IMR-90 (cell line): ENCODE results near the gene PRDM5. TPM values are rescaled to one million over a fixed set of nuclear protein-coding genes. Genes with fewer than 3 reads are reported as not detected.

Experiments
- ATAC-seq: fragments of 200-7000 bp; cut with Tn5 transposase; 2 replicates; pipeline ENCODE4 v1.9.1; 2020; ENCODE audit warnings: low read depth, mild to moderate bottlenecking, moderate library complexity
- BruUV-seq: library from RNA; stranded (reverse); fragments of 400-500 nt; replicated peaks from 2 replicates; lab custom pipeline; 2021; lab: Mats Ljungman, UMichigan
- CTCF ChIA-PET: fragments of 300-600 bp; formaldehyde crosslinking; extraction: SDS; loops from one replicate; lab custom pipeline; 2021; ENCODE audit warnings: antibody characterized with exemption; lab: Yijun Ruan, JAX
- POLR2A ChIA-PET: fragments of 300-600 bp; sonication (Branson Sonifier 250); formaldehyde crosslinking; loops from one replicate; lab custom pipeline; 2022; ENCODE audit warnings: antibody characterized with exemption; ENCODE audit not compliant: unreplicated experiment; lab: Charles Lee
- DNase-seq: peaks from one replicate; pipeline ENCODE4 v3.0.0; 2013
- H2AFZ ChIP-seq: replicated peaks from 2 replicates; pipeline ENCODE3; 2013; ENCODE audit warnings: low read length, mild to moderate bottlenecking; ENCODE audit not compliant: poor library complexity
- H2AK5ac ChIP-seq: 2 replicates; pipeline ENCODE4 v1.6.1; 2013; ENCODE audit warnings: low read depth, low read length, inconsistent platforms
- H2AK9ac ChIP-seq: replicated peaks from 2 replicates; pipeline ENCODE3; 2013; ENCODE audit warnings: mild to moderate bottlenecking, low read depth, low read length, moderate library complexity; ENCODE audit not compliant: poor library complexity
- H2BK120ac ChIP-seq: 2 replicates; pipeline ENCODE4 v1.6.1; 2013; ENCODE audit warnings: low read depth, low read length, inconsistent platforms
- H2BK15ac ChIP-seq: 3 replicates; pipeline ENCODE4 v1.6.1; 2013; ENCODE audit warnings: low read depth, low read length, inconsistent platforms
- H2BK20ac ChIP-seq: 2 replicates; pipeline ENCODE4 v1.6.1; 2013; ENCODE audit warnings: low read depth, mild to moderate bottlenecking, inconsistent platforms, low read length, moderate library complexity
- H2BK5ac ChIP-seq: 2 replicates; pipeline ENCODE4 v1.6.1; 2013; ENCODE audit warnings: mild to moderate bottlenecking, low read depth, low read length, inconsistent platforms; ENCODE audit not compliant: poor library complexity, severe bottlenecking
- H3K14ac ChIP-seq: replicated peaks from 2 replicates; pipeline ENCODE4 v1.6.1; 2013; ENCODE audit warnings: low read depth, low read length, inconsistent platforms
- H3K18ac ChIP-seq: 2 replicates; pipeline ENCODE4 v1.6.1; 2013; ENCODE audit warnings: low read depth, low read length, control low read depth
- H3K23ac ChIP-seq: 2 replicates; pipeline ENCODE4 v1.6.1; 2013; ENCODE audit warnings: low read depth, low read length, inconsistent platforms
- H3K27ac ChIP-seq: 2 replicates; pipeline ENCODE4 v1.5.1; 2013; ENCODE audit warnings: mild to moderate bottlenecking, control low read depth, low read length; ENCODE audit not compliant: insufficient read depth
- H3K27me3 ChIP-seq: 2 replicates; pipeline ENCODE4 v1.6.1; 2013; ENCODE audit warnings: low read length; ENCODE audit not compliant: control insufficient read depth, insufficient read depth
- H3K36me3 ChIP-seq: 2 replicates; pipeline ENCODE4 v1.6.1; 2013; ENCODE audit warnings: low read length, mixed read lengths; ENCODE audit not compliant: control insufficient read depth, insufficient read depth
- H3K4ac ChIP-seq: 2 replicates; pipeline ENCODE4 v1.6.1; 2013; ENCODE audit warnings: low read depth, low read length, inconsistent platforms
- H3K4me1 ChIP-seq: 2 replicates; pipeline ENCODE4 v1.6.1; 2013; ENCODE audit warnings: low read length, mixed read lengths; ENCODE audit not compliant: control insufficient read depth, insufficient read depth
- H3K4me2 ChIP-seq: 2 replicates; pipeline ENCODE4 v1.6.1; 2013; ENCODE audit warnings: low read depth, mild to moderate bottlenecking, control low read depth, low read length, moderate library complexity
- H3K4me3 ChIP-seq: 2 replicates; pipeline ENCODE4 v1.5.1; 2013; ENCODE audit warnings: low read depth, mild to moderate bottlenecking, control low read depth, low read length, moderate library complexity; ENCODE audit not compliant: insufficient read depth
- H3K56ac ChIP-seq: 2 replicates; pipeline ENCODE4 v1.6.1; 2013; ENCODE audit warnings: low read length, inconsistent platforms; ENCODE audit not compliant: insufficient read depth; ENCODE audit errors: extremely low read depth
- H3K79me1 ChIP-seq, 2 experiments: 2 replicates each; pipeline ENCODE4 v1.6.1; 2013; ENCODE audit warnings: low read length in 2 of 2, inconsistent platforms in 1 of 2, low read depth in 1 of 2
- H3K9ac ChIP-seq: 2 replicates; pipeline ENCODE4 v1.6.1; 2013; ENCODE audit warnings: low read depth, low read length, control low read depth
- H3K9me1 ChIP-seq: 2 replicates; pipeline ENCODE4 v1.6.1; 2013; ENCODE audit warnings: low read length, inconsistent platforms; ENCODE audit not compliant: insufficient read depth
- H3K9me3 ChIP-seq: 2 replicates; pipeline ENCODE4 v1.6.1; 2013; ENCODE audit warnings: low read length; ENCODE audit not compliant: control insufficient read depth, insufficient read depth
- H4K20me1 ChIP-seq: 2 replicates; pipeline ENCODE4 v1.6.1; 2013; ENCODE audit warnings: low read length, inconsistent platforms; ENCODE audit not compliant: insufficient read depth
- H4K5ac ChIP-seq: 2 replicates; pipeline ENCODE4 v1.6.1; 2013; ENCODE audit warnings: mild to moderate bottlenecking, low read depth, low read length, control low read depth
- H4K8ac ChIP-seq, 2 experiments: 2 replicates each; pipeline ENCODE4 v1.6.1; 2013; ENCODE audit warnings: low read depth in 2 of 2, low read length in 2 of 2, control low read depth in 1 of 2, inconsistent platforms in 1 of 2
- H4K91ac ChIP-seq: 2 replicates; pipeline ENCODE4 v1.6.1; 2013; ENCODE audit warnings: low read depth, low read length, inconsistent platforms; ENCODE audit not compliant: insufficient read depth
- CHD1 ChIP-seq: IDR thresholded peaks from 2 replicates; pipeline ENCODE4 v1.6.1; 2012; ENCODE audit warnings: low read depth, low read length, improper control_type of control experiment
- ELK1 ChIP-seq: fragments of 150-350 bp; IDR thresholded peaks from 2 replicates; pipeline ENCODE4 v1.6.1; 2016; ENCODE audit warnings: low read depth, mild to moderate bottlenecking, low read length, moderate library complexity, borderline replicate concordance
- USF2 ChIP-seq: fragments of 150-350 bp; IDR thresholded peaks from 2 replicates; pipeline ENCODE4 v1.6.1; 2017; ENCODE audit warnings: mild to moderate bottlenecking, antibody characterized with exemption, low read length, low read depth
- WGBS, 2 experiments: methylation state at CpG; one replicate each; pipeline versions ENCODE4 v1.1.5 to v1.1.7; 2013; ENCODE audit warnings: missing lambda C conversion rate in 2 of 2; ENCODE audit not compliant: insufficient read length in 1 of 2; ENCODE audit errors: extremely low coverage in 2 of 2; 5-methylcytosine and 5-hydroxymethylcytosine counted together
- dilution Hi-C: fragments of 300-500 bp; cut with HindIII; formaldehyde crosslinking; loops from one replicate; pipeline ENCODE4 v1.14.3; 2018; ENCODE audit warnings: low sequenced_read_pairs; ENCODE audit not compliant: unreplicated experiment
- in situ Hi-C: fragments of 300-500 bp; cut with MboI; formaldehyde crosslinking; loops from 3 replicates; pipeline ENCODE4 v1.14.3; 2019; ENCODE audit warnings: low sequenced_read_pairs, inconsistent platforms, mixed read lengths
- intact Hi-C: fragments of 100-400 bp; cut with micrococcal nuclease; formaldehyde crosslinking; loops from 2 replicates; pipeline ENCODE4 v1.10.0; 2022
- polyA plus RNA-seq, 3 experiments: library from polyadenylated mRNA; depleted of rRNA; stranded (reverse); fragments of >200 nt; gene quantifications; 2 replicates each; pipeline ENCODE4 v1.2.3, GENCODE V29; 2012; ENCODE audit warnings: low replicate concordance in 1 of 3
- total RNA-seq: library from RNA; depleted of rRNA; stranded (reverse); fragments of >200 nt; gene quantifications from 2 replicates; pipeline ENCODE4 v1.2.3, GENCODE V29; 2012

The PRDM5 gene
- total and polyA plus RNA-seq, 2 of the 4 experiments (the other 2 are of a cell fraction): 4.1 to 10.8 TPM

GRCh38 chr4:120731561-120731960, 191.0 kb downstream of the PRDM5 start:
- H3K18ac ChIP-seq: no peak overlapping the region
- ChIA-PET CTCF (interaction anchor here (2.0 kb wide), 1 partner anchor 14 kb away, joined by 6 read pairs; no protein-coding TSS in a partner anchor), POLR2A (no interaction called here)
- H3K27ac ChIP-seq: no peak overlapping the region
- no peaks in the 10 kb centered on the region for H4K20me1 ChIP-seq
- no peak overlapping the region for H3K4me3 ChIP-seq
- in situ Hi-C loops: no loop called here
- no peak overlapping the region for H2BK20ac ChIP-seq
- WGBS, 2 experiments: no CpG with 5 or more reads among the region's 3 CpGs
- intact Hi-C loops: no loop called here
- peak; percentile 18 for DNase-seq
- peaks cover 2% of the 10 kb centered on the region; the same call in 1 of the 2 replicates for H3K4me1 ChIP-seq
- peaks cover 7% of the 10 kb centered on the region for H3K9me1 ChIP-seq
- BruUV-seq: no TSS peak
- H3K4me2 ChIP-seq: no peak overlapping the region
- H4K5ac ChIP-seq: no peak overlapping the region
- no peak overlapping the region for H4K8ac ChIP-seq
- no peak; the same call in 1 of the 2 replicates for ATAC-seq
- H3K14ac ChIP-seq: no peak overlapping the region; the same call in 1 of the 2 replicates
- H2BK120ac ChIP-seq: no peak overlapping the region
- no peak overlapping the region for H3K4ac ChIP-seq
- no peak overlapping the region for H2AFZ ChIP-seq
- no peaks in the 10 kb centered on the region for H3K9me3 ChIP-seq
- no peak overlapping the region for H2BK5ac ChIP-seq
- no peak overlapping the region for H3K56ac ChIP-seq
- no peak overlapping the region for H4K91ac ChIP-seq
- dilution Hi-C loops: no loop called here
- no peaks in the 10 kb centered on the region for H3K36me3 ChIP-seq
- H2BK15ac ChIP-seq: no peak overlapping the region
- H3K23ac ChIP-seq: no peak overlapping the region; the same call in 1 of the 2 replicates
- no peak overlapping the region for H3K9ac ChIP-seq
- no peak overlapping the region for H2AK9ac ChIP-seq
- TF ChIP-seq USF2: no peak
- no peak for TF ChIP-seq ELK1
- TF ChIP-seq CHD1: no peak
- no peak overlapping the region for H2AK5ac ChIP-seq
- no peaks in the 10 kb centered on the region; a peak in 1 of 4 replicates for H3K79me1 ChIP-seq
- H3K27me3 ChIP-seq: no peaks in the 10 kb centered on the region
